ENCODE results near the gene MYH10.

The MYH10 gene

DNA sequence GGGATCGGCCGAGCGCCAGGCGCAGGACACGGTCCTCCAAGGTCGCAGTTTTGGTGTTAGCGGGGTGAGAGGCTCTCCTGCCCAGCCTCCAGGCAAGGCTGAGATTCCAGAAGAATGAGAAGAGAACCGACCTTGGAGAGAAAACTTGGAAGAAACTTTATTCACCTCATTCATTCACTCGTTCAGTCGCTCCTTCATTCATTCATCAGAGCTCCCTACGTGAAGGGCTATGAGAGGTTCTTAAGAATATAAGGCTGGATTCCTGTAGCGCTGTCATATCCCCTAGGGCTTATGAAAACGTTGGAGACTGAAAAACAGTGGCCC lies 991 bp upstream of the MYH10 start:
- no peaks in the 10 kb centered on the region for H3K27me3 ChIP-seq (replicated peaks; ENCODE audit: control insufficient read depth, insufficient read depth, low read length)

DNA sequence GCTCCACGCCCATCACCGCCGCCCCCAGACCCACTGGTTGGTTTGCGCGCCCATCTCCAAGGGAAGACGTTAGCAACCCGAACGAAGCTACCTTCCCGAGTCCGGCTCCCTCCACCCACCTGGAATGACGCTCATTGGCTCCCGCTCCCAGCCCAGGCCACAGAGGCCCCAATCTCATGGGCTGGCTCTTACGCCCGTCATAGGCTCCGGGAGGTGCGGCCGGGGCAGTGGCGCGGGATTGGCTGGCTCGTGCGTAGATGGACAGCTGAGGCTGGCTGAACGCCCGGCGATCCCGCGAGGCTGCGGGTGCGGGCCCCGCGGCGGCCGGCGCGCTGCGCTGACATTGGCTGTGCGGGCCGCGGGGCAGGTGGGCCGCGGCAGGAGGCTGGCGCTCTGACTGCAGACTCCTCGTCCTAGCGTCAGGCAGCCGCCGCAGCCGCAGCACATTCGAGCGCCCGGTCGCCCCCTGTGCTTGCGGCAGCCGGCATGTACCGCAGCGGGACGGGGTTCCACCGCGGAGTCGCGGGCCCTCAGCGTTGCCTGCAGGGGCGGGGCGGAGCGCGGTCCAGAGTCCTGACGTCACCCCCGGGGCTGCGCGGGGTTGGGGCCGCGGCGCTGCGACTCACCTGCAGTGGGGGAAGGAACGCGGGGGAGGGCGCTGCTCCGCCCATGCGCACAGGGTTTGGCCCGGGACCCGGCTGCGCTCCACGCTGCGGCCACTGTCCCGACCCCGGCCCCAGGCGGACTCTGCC lies 453 bp upstream of the MYH10 start:
- TF ChIP-seq, protein P1, sequence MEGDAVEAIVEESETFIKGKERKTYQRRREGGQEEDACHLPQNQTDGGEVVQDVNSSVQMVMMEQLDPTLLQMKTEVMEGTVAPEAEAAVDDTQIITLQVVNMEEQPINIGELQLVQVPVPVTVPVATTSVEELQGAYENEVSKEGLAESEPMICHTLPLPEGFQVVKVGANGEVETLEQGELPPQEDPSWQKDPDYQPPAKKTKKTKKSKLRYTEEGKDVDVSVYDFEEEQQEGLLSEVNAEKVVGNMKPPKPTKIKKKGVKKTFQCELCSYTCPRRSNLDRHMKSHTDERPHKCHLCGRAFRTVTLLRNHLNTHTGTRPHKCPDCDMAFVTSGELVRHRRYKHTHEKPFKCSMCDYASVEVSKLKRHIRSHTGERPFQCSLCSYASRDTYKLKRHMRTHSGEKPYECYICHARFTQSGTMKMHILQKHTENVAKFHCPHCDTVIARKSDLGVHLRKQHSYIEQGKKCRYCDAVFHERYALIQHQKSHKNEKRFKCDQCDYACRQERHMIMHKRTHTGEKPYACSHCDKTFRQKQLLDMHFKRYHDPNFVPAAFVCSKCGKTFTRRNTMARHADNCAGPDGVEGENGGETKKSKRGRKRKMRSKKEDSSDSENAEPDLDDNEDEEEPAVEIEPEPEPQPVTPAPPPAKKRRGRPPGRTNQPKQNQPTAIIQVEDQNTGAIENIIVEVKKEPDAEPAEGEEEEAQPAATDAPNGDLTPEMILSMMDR (IDR thresholded peaks at IDR 0.05; ENCODE audit: insufficient read depth, low read length, poor library complexity, severe bottlenecking): peak; percentile 20
- peak; percentile 95 for DNase-seq (ENCODE audit: extremely low read depth, insufficient read length)
- Histone ChIP-seq H3K4me3 (replicated peaks; ENCODE audit: low read depth, low read length) (peak overlapping the region; percentile 95), H3K27me3 (replicated peaks; ENCODE audit: control insufficient read depth, insufficient read depth, low read length) (no peaks in the 10 kb centered on the region), H3K36me3 (ENCODE audit: control insufficient read depth, insufficient read depth, low read length) (no peaks in the 10 kb centered on the region)

More for the DNA sequence above, 991 bp upstream of the MYH10 start:
- Histone ChIP-seq H3K4me3 (replicated peaks; ENCODE audit: low read depth, low read length) (peak overlapping the region; percentile 95), H3K36me3 (ENCODE audit: control insufficient read depth, insufficient read depth, low read length) (no peaks in the 10 kb centered on the region)
- TF ChIP-seq, protein P1 (IDR thresholded peaks at IDR 0.05; ENCODE audit: insufficient read depth, low read length, poor library complexity, severe bottlenecking): no peak
- no peak for DNase-seq (ENCODE audit: extremely low read depth, insufficient read length)

DNA sequence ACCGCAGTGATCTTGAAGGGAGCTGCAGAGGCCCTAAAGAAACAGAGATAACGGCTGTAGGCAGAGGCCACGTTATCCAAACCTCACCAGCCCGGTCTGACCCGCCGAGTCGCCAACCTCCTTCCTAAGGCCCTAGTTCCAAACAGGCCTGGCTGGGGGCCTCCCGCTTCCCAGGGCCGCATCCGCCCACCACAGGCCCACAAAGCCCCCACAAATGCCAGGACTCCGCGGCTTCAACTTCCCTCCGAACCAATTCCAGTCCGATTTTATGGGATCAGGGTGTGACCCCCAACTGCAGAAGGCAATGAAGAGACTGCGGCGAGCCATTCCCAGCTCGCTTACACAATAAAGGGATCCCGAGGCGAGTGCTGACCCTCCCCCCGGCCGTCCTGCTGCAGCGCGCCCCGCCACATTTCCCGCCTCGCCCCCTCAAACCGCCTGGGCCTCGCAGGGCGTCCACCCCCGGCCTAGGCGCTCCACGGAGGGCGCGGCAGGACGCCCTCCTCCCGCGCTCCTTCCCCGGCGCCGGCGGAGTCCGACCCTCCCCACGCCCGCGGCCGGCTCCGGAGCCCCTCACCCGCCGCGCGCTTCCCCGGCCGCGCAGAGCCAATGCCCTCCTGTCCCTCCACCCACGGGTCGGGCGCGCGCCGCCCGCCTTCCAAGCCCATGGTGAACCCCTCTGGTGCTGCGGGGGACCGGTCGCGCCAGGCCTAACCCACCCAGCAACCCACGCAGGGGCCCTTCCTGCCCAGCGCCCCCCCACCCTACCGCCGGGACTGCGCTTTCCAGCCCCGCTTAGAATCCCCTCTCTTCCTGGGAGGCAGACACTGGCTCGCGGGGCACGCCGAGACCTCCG lies 926 bp downstream of the MYH10 start:
- Histone ChIP-seq H3K36me3 (ENCODE audit: control insufficient read depth, insufficient read depth, low read length) (no peaks in the 10 kb centered on the region), H3K27me3 (replicated peaks; ENCODE audit: control insufficient read depth, insufficient read depth, low read length) (no peaks in the 10 kb centered on the region), H3K4me3 (replicated peaks; ENCODE audit: low read depth, low read length) (peak overlapping the region; percentile 95)
- DNase-seq (ENCODE audit: extremely low read depth, insufficient read length): peak; percentile 28
- TF ChIP-seq, protein P1 (IDR thresholded peaks at IDR 0.05; ENCODE audit: insufficient read depth, low read length, poor library complexity, severe bottlenecking): no peak

DNA sequence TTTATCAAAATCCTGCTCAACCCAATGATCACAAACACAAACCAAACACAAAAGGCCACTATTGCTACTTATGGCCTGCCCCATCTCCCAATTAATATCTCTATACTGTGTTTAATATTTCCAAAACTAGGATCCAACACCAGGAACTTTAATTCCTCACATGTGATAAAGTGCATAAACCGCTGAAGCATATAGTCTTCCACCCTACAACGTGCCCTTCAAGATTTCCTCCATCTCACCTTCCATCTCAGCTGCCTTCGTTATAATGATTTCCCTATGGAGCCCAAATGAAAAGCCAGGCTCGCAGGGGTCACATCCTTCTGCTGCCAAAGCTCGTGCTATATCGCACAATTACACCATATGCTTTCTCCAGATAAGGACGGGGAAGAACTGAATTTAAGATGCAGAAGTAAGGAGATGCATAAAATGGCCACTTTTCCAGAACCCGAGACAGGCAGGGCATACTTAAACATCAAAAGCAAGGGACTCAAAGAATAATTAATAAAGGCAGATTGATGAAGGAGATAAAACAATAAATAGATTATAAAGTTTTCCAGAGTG lies 1.8 kb downstream of the MYH10 start:
- TF ChIP-seq, protein P1 (IDR thresholded peaks at IDR 0.05; ENCODE audit: insufficient read depth, low read length, poor library complexity, severe bottlenecking): no peak
- H3K36me3 ChIP-seq (ENCODE audit: control insufficient read depth, insufficient read depth, low read length): no peaks in the 10 kb centered on the region
- H3K4me3 ChIP-seq (replicated peaks; ENCODE audit: low read depth, low read length): peak overlapping the region; percentile 95
- no peak for DNase-seq (ENCODE audit: extremely low read depth, insufficient read length)
- H3K27me3 ChIP-seq (replicated peaks; ENCODE audit: control insufficient read depth, insufficient read depth, low read length): no peaks in the 10 kb centered on the region

GRCh38 chr17:8628172-8628571 lies 2.4 kb downstream of the MYH10 start:
- TF ChIP-seq, protein P1 (IDR thresholded peaks at IDR 0.05; ENCODE audit: insufficient read depth, low read length, poor library complexity, severe bottlenecking): no peak
- H3K4me3 ChIP-seq (replicated peaks; ENCODE audit: low read depth, low read length): no peak overlapping the region
- H3K36me3 ChIP-seq (ENCODE audit: control insufficient read depth, insufficient read depth, low read length): no peaks in the 10 kb centered on the region
- no peaks in the 10 kb centered on the region for H3K27me3 ChIP-seq (replicated peaks; ENCODE audit: control insufficient read depth, insufficient read depth, low read length)
- no peak for DNase-seq (ENCODE audit: extremely low read depth, insufficient read length)

Data from GM06990 (cell line).